DMS114 treated with DMSO at 0.1 percent for 48 hours (cell line): Measurements from ENCODE around the gene AUNIP.
A peak's percentile ranks its signal among the peaks of the same experiment; 100 is the strongest.

Experiments
- DNase-seq: peaks from one replicate; lab custom pipeline; 2025; ENCODE audit not compliant: unreplicated experiment; lab: John Stamatoyannopoulos, UW

AUNIP gene

DNA sequence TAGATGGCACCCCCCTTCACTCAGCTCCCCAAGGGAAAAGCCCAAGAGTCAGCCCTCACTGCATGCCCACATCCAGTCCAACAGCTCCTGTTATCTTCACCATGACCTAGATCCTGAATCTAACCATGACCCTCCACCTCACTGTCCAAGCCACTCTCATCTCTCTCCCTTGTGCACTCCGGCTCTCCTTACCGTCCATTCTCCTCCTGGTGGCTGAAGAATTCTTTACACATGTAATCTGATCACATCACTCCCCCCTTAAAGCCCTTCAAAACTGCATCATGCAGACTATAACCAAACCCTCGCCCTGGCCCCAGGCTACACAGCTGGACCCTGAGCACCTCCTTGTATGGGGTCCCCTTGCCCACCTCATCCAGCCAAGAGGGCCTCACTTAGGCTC is 30.2 kb upstream of the AUNIP start:
- DNase-seq = no peak

DNA sequence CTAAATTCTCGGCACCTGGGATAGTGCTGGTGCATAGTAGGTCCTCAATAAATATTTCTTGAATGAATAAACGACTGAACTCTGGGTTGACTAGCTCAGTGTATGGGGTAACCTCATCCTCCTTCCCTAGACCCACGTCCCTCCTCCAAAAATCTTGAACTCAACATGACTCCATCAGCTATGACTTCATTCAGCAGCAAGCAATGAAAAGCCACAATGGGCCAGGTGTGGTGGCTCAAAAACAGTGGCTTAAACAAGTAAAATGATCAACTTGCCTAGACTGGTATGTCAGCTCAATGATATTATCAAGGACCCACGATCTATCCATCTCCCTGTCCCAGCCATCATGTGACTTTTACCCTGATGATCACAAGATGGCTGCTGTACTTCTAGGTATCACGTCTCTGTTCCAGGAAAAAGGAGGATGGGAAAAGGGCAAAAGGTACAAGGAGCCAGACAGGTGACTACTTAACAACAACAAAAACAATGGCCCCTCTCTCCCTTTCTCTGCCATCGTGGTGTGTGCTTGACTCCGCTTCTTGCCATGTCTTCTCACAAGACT is 29.2 kb upstream of the AUNIP start:
- no peak for DNase-seq

DNA sequence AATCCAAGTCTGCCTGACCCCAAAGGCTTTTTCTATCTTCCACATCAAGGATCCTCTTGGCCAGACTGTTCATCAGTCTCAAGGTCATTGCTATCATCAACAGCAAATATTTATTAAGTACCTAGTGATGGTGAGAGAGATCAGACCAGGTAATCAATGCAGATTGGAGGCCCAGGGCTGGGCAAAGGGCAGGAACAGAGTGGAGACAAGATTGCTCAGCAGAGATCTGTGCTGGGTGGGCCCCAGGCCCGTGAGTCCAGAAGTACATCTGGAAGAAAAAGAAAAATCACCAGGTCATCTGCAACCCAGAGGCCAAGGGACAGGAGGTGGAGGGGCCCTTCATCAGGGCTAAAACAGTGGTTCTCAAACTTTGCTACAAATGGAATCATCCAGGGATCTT is 26.3 kb upstream of the AUNIP start:
- no peak for DNase-seq

DNA sequence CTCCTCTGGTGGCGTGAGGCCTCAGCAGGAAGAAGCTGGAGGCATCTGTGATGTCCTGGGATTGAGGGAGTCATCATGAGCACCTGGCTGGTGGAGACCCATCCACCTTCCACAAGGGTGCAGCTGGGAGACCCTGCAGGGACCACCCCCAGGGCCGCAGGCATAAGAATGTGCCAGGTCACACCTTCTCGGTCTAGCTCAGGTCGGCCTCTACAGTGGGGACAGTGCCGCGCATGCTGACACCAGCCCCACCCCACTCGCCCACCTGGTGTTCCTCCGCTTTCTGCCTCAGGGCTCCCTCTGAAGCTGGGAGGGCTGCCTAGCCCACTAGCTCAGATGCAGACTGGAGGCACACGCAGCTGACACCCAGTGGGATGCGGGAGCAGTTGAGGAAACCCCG is 22.0 kb upstream of the AUNIP start:
- DNase-seq = no peak

DNA sequence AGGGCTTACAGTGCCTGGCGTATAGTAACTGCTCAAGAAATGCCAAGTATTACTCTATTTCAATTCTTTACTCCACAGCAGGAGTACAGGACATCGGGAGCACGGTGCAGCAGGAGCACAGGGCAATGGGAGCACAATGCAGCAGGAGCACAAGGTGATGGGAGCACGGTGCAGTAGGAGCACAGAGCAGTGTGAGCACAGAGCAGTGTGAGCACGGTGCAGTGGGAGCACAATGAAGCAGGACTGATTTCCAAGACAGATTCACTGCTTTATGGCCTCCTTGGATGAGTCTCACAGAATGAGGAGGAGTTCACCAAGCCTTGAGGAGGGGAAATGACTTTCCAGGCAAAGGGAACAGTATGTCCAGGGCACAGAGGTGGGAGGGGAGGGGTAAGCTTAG is 21.3 kb upstream of the AUNIP start:
- no peak for DNase-seq

DNA sequence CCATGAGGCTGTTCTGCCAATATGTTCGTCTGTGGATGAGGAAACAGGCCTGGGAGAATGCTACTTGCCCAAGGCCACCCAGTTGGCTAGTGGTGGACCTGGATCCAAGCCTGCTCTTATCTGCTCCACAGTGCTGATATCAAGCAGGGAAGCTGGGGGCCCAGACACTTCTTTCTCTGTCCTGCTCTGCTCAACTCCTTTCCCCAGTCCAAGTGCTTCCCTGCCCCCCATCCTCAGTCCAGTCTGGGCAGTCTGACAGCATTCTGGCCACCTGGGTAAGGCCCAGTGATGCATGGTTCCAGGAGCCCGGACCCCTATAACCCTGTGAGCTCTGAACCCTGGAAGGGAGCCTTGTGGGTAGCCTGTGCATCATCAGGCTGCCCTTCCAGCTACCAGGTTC is 20.4 kb upstream of the AUNIP start:
- DNase-seq = no peak

DNA sequence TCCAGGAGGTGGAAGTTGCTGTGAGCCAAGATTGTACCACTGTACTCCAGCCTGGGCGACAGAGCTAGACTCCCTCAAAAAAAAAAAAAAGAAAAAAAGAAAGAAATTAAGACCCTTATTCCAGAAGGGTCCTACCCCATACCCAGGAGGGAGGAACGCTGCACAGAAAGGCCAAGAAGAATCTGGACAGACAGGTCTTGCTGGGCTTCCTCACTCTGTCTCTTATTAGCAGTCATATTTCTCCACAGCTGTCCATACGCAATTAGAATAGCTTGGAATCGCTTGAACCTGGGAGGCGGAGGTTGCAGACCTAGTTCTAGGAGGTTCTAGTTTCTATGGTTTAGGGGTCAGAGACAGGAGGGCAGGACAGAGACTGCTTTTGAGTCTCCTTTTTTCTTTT is 19.4 kb upstream of the AUNIP start:
- no peak for DNase-seq

DNA sequence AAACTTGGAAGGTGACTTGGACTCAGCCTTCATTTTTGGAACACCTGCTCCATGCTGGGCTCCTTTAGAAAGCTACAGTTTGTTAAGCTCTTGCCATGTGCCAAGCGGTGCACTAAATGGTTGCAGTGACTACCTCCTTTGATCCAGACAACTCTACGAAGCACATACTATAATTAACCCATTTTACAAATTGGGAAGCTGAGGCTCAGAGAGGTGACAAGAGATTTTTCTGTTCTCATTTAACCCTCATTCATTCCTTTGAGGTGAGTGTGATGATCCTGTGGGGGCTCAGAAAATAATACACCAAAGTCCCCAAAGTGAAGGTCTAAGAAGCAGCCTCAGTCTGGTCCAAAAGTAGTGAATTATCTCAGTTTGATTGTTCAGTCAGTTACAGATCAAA is 17.9 kb upstream of the AUNIP start:
- no peak for DNase-seq

DNA sequence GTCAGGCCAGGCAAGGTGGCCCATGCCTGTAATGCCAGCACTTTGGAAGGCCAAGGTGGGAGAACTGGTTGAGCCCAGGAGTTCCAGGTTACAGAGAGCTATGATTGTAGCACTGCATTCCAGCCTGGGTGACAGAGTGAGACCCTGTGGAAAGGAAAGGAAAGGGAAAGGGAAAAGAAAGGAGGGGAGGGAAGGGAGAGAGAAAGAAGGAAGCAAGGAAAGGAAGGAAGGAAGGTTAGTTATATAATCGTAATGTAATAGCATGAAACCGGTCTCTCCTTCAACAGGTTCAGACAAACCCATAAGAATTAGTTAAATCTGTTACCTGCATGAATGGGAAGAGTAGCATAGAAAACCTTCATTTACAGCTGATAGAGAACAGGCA is 17.4 kb upstream of the AUNIP start:
- no peak for DNase-seq

DNA sequence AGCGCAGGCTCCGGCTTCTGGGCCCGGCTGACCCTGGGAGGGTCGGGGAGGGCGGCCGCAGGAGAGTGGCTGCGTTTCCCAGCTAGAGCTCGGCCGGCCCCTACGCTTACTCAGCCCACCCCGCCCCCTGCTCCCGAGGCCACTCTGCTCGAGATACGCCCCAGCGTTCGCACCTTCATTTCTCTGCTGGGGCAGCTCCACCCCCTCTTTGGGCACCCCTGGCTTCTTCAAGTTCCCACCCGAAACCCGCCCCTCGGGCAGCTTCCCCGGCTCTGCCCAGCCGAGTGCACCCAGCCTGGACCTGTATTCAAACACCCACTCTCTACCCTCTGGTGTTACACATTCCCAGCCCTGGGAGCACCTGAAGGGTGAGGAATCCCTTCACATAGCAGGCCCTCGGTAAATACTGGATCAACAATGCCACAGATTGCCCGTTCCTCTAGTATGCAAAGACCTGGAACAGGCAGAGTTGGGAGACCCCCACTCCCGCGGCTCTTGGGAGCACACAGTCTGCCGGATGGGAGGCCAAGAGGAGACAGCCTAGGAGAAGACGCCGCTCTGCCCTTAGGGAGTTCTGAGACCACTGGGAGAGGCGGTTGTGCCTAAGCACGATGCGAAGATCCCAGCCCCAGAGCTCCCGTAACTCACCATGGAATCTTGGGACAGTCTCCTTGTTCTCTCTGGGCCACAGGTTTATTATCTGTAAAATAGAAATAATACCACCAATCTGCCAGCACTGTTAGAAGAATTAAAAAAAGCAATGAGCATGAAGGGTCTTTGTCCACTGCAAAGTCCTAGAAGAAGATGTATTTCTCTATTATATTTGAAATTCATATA is 16.8 kb upstream of the AUNIP start:
- no peak for DNase-seq

DNA sequence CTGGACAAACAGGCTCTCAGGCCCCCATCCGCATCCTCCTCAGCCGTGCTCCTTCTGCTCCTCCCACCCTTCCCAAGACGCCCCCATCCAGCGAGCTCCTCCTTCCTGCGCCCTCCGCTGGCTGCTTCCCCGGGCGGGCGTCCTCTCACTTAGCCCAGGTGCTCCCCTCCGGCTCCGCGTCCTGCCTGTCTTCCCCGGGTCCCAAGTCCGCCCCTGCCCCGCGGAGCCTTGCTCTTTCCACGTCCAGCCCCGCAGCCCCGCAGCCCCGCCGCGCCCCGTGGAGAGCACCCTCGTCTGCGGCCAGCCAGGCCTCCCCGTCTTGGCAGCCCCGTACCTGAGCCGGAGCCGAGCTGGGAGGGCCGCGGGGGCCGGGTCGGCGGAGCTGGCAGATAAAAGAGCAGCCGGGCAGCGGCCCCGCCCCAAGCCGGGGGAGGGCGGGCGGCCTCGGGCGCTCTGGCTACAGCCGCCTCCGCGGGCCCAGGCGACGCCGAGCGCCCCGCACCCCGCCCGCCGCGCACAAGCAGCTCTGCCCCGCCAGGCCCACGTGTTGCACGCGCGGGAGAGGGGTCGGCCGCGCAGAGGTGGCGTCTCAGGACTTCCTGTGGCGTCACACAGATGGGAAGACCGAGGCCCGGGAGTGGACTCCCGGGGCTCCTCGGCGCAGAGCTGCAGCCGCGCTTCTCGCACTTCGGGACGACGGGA is 16.0 kb upstream of the AUNIP start, which contains the start of gene PAQR7:
TSS of gene PAQR7 (minus strand) at position 555 of the 702 bp plus-strand sequence. CDS start 11,869 bp downstream, outside the sequence.
- peak; percentile 50 for DNase-seq

DNA sequence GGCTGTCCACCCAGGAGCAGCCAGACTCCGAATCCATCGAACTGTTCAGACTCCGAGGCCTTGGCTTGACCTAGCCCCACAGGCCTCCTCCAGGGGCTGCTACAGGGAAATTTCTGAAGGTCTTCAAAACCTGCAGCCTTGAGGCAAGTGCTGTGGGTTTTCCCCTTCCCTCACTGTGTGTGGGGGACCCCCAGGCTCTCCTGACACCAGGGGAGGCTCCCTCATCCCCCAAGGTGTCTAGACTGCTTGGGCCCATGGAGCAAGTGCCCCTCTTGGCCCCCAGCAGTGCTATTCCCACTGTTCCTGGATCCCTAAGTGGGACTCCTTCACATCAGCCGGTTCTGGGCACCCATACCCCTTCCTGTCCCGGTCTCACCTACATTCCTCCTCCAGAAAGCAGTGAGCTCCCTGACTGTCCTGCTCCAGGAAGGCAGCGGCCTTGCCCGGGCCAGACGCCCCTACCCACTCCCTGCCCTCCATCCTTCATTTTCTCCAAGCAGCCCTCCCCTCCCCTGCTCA is 15.4 kb upstream of the AUNIP start:
- DNase-seq = no peak

DNA sequence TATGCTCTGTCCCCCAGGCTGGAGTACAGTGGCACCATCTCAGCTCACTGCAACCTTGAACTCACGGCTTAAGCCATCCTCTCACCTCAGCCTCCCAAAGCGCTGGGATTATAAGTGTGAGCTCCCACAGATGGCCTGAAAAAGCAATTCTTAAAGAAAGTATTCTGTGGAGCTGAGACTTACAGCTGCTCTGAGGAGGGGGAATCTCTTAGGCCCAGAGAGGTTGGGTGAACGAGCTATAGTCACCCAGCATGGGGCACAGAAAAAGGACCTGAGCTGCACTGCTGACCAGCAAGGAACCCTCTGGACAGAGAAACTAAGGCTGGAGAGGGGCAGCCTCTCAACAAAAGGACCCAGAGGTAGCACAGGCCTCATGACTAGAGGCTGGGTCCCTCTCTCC is 15.0 kb upstream of the AUNIP start:
- no peak for DNase-seq

DNA sequence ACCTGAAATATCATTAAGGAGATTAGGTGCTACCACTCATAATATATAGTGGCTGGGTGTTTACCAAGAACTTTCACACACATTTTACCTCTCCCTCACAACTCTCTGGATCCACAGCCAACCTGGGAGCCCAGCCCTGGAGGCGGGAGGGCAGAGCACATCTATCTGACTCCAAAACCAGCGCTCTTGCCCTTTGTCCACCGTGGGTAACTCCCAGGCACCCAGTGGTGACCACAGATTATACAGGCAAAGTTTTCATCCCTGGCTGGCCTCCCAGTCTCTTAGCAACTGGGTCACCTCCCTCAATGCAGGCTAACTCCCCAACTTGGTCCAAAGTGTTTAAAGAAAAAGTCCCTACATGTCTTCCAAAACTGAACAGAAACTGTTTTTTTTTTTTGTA is 13.9 kb upstream of the AUNIP start:
- DNase-seq = no peak

DNA sequence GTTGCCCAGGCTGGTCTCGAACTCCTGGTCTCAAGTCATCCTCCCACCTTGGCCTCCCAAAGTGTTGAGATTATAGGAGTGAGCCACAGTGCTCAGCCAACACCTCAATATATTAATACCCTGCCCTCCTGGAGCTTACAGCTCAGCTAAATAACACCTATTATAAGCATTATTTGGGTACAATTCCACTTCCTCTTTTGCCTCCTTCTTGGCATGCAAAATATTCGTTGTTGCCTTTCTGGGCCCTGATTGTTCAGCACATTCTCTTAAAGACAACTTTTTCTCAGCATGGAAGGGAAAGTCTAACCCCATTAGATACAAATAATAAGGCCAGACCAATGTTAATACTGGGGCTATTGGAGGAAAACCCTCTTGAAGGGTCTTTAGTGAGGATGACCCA is 13.5 kb upstream of the AUNIP start:
- DNase-seq = no peak

DNA sequence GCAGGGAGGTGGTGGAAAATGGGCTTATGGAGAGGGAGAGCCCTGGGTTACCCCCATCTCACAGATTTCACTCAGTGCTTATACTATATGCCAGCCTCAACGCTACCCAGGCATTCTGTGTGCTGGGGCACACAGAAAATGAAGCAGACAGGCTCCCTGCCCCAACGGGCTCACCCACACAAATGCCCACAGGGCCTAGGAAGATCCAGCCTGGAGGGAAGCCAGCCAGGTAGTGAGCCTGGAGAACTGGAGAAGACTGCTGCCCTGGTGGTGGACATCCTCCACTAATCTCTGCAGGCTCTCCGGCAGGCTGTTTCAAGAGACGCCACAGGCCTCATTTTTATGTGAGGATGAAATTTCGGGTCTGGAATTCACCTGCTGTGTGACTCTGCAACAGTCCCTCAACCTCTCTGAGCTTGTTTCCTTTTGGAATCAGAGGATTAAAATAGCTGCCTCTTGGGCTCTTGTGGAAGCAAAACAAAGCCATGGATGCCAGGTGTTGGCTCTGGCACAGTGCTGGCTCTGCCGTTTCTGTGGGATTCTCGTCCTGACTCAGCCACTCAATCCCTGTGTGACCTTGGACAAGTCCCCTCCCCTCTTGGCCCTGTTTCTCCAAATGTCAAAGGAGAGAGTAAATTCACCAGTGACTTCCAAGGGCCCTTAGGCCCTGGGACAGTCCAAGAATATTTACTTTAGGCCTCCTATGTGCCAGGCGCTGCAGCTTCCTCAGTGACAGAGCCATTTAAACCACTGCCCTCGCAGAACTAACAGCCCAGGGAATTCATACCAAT is 12.6 kb upstream of the AUNIP start:
- DNase-seq = no peak

DNA sequence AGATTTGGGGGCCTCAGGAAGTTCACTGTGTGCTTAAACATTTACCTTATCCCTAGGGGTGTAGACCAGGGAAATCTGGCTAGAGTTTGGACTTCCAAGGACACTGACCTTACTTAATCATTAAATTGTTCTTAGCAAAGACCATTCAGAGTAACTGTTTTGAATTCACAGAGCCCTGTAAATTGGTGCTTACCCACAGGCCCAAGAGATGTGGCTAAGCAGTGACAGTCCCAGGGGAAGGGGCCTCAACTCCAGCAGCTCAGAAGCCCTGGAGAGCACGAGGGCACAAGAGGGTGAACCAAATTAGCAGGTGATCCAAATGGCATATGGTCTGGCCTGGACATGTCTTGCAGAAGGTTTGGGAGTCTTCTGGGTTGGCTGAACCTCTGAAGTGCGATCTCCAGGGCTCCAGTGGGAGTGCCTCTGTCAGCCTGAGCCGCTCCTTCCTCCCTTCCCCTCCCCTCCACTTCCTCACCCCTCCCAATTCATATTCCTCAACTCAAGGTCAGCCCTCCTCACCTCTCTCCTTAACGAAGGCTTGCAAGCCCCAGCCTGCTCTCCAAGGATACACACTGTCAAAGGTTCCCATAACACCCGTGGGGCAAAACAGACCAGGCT is 11.9 kb upstream of the AUNIP start:
- DNase-seq = no peak

DNA sequence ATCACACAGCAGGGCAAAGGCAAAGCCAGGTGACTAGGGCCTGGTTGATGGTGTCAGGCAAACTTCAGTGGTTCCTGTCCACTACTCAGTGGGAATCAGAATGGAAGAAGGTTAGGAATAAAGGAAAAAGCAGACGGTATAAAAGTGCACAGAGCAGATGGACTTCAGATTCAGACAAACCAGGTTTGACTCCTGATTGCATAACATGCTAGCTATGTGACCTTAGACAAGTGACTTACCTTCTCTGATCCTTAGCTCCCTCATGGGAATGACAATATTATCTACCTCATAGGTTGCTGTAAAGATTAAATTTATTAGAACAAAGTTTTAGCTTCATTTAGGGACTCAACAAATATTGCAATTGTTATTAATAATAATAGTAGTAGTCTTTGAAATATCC is 11.4 kb upstream of the AUNIP start:
- DNase-seq = no peak

DNA sequence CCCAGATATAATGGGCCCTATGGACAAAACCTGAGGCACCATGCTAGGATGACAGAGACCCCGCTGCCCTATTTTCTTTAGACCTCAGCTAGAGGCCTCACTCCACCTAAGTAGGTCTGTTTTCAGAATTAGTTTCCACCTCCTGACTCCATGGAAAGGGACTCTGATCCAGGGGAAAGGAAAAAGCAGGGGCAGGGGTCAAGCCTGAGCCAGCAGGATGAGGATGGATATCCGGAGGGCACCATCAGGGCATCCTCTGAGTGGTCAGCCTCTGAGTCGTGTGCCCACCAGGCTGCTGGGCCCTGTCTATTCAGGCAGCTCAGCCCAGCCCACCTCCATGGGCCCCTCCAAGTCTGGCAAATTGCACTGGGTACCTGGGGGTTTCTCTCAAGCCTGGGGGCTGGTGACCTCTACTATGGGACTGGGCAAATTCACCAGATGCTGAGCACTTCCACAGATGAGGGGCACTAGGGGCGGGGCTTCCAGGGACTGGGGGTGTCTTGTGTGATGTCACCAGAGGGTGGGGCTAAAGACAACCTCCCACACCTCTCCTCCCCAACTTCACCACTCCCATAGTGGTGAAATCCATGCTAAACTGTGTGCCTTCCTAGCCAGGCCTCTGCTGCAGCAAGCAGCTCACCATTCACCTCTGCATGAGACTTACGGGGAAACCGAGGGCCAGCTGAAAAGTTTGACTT is 10.8 kb upstream of the AUNIP start:
- DNase-seq = no peak
